Measurements from ENCODE around the gene ZNF580.

ZNF580 gene

GRCh38 chr19:55674841-55675660 lies 34.2 kb downstream of the ZNF580 start, which contains the start of gene EPN1:
EPN1 (plus strand) TSS chr19:55675226; CDS start chr19:55678628, 3,402 bp downstream.
- Histone ChIP-seq H3K27me3 (replicated peaks) (no peaks in the 10 kb centered on the region), H3K27ac (peak within 1 kb of the TSS; percentile 49), H3K36me3 (replicated peaks) (peaks cover 35% of the 10 kb centered on the region), H3K4me3 (ENCODE audit: low read depth, low read length) (peak within 1 kb of the TSS; percentile 85)
- DNase-seq: peak; percentile 92
- TF ChIP-seq CTCF (IDR thresholded peaks at IDR 0.05; ENCODE audit: low read depth, low read length, missing control alignments): no peak
- in situ Hi-C loops (cut with HindIII; ENCODE audit: low pct_ligation_motif_present, low sequenced_read_pairs): no loop called here

GRCh38 chr19:55675661-55676354 lies 35.0 kb downstream of the ZNF580 start:
- in situ Hi-C loops (cut with HindIII; ENCODE audit: low pct_ligation_motif_present, low sequenced_read_pairs): no loop called here
- H3K27ac ChIP-seq: peak overlapping the region; percentile 49
- DNase-seq: no peak
- H3K4me3 ChIP-seq (ENCODE audit: low read depth, low read length): peak overlapping the region; percentile 85
- TF ChIP-seq CTCF (IDR thresholded peaks at IDR 0.05; ENCODE audit: low read depth, low read length, missing control alignments): no peak
- H3K36me3 ChIP-seq (replicated peaks): peaks cover 36% of the 10 kb centered on the region
- no peaks in the 10 kb centered on the region for H3K27me3 ChIP-seq (replicated peaks)

GRCh38 chr19:55676383-55676782 lies 35.6 kb downstream of the ZNF580 start:
- no peak for TF ChIP-seq CTCF (IDR thresholded peaks at IDR 0.05; ENCODE audit: low read depth, low read length, missing control alignments)
- DNase-seq: no peak
- in situ Hi-C loops (cut with HindIII; ENCODE audit: low pct_ligation_motif_present, low sequenced_read_pairs): no loop called here
- H3K4me3 ChIP-seq (ENCODE audit: low read depth, low read length): peak overlapping the region; percentile 85
- H3K27ac ChIP-seq: no peak overlapping the region
- H3K27me3 ChIP-seq (replicated peaks): no peaks in the 10 kb centered on the region
- H3K36me3 ChIP-seq (replicated peaks): peaks cover 38% of the 10 kb centered on the region

- no peak for TF ChIP-seq CTCF (IDR thresholded peaks at IDR 0.05; ENCODE audit: low read depth, low read length, missing control alignments)
- Histone ChIP-seq H3K27me3 (replicated peaks) (no peaks in the 10 kb centered on the region), H3K36me3 (replicated peaks) (peaks cover 38% of the 10 kb centered on the region), H3K4me3 (ENCODE audit: low read depth, low read length) (no peak overlapping the region), H3K27ac (no peak overlapping the region)
- in situ Hi-C loops (cut with HindIII; ENCODE audit: low pct_ligation_motif_present, low sequenced_read_pairs): no loop called here
- DNase-seq: no peak
These were observed 36.2 kb downstream of the ZNF580 start for GRCh38 chr19:55676889-55677505.

GRCh38 chr19:55677572-55678028 lies 36.8 kb downstream of the ZNF580 start:
- no peak for TF ChIP-seq CTCF (IDR thresholded peaks at IDR 0.05; ENCODE audit: low read depth, low read length, missing control alignments)
- Histone ChIP-seq H3K4me3 (ENCODE audit: low read depth, low read length) (no peak overlapping the region), H3K36me3 (replicated peaks) (peaks cover 38% of the 10 kb centered on the region), H3K27me3 (replicated peaks) (no peaks in the 10 kb centered on the region), H3K27ac (no peak overlapping the region)
- in situ Hi-C loops (cut with HindIII; ENCODE audit: low pct_ligation_motif_present, low sequenced_read_pairs): no loop called here
- no peak for DNase-seq

Measured in brain microvascular endothelial cell (primary cell).